H1 (cell line): ENCODE results near the gene RNF145. TPM values are rescaled to one million over a fixed set of nuclear protein-coding genes. Genes with fewer than 3 reads are reported as not detected.

Source experiments
- CTCF ChIA-PET: fragments of 300-600 bp; sonication (Branson Sonifier 250); formaldehyde crosslinking; loops from one replicate; lab custom pipeline; 2021; ENCODE audit not compliant: partially characterized antibody; lab: Charles Lee
- POLR2A ChIA-PET: fragments of 300-600 bp; sonication (Branson Sonifier 250); formaldehyde crosslinking; loops from one replicate; lab custom pipeline; 2021; ENCODE audit warnings: inconsistent platforms; ENCODE audit not compliant: partially characterized antibody; lab: Charles Lee
- DNase-seq, 2 experiments: peaks; one replicate each; pipeline versions ENCODE4 v3.0.0 to v3.0.0-alpha.2; 2010 to 2022; ENCODE audit warnings: low spot score in 2 of 2, low read depth in 1 of 2, mixed read lengths in 1 of 2
- FAIRE-seq: peaks from 2 replicates; lab custom pipeline; 2011; peaks lifted over from hg19 to GRCh38; lab: Jason Lieb, UNC
- H2AFZ ChIP-seq: 2 replicates; pipeline ENCODE4 v1.8.1; 2012; ENCODE audit warnings: low read length, inconsistent platforms
- H2AK5ac ChIP-seq: 2 replicates; pipeline ENCODE4 v1.6.1; 2013; ENCODE audit warnings: low read depth, low read length
- H2BK120ac ChIP-seq: replicated peaks from 2 replicates; pipeline ENCODE3; 2013; ENCODE audit warnings: low read depth, low read length, inconsistent platforms
- H2BK12ac ChIP-seq: 2 replicates; pipeline ENCODE4 v1.6.1; 2013; ENCODE audit warnings: low read depth, low read length
- H2BK15ac ChIP-seq: 2 replicates; pipeline ENCODE4 v1.6.1; 2013; ENCODE audit warnings: low read length
- H2BK20ac ChIP-seq: 2 replicates; pipeline ENCODE4 v1.6.1; 2013; ENCODE audit warnings: low read length
- H2BK5ac ChIP-seq: 2 replicates; pipeline ENCODE4 v1.6.1; 2013; ENCODE audit warnings: low read depth, low read length
- H3K14ac ChIP-seq: 2 replicates; pipeline ENCODE4 v1.6.1; 2013; ENCODE audit warnings: inconsistent platforms; ENCODE audit not compliant: insufficient read length
- H3K18ac ChIP-seq: 2 replicates; pipeline ENCODE4 v1.6.1; 2013; ENCODE audit warnings: low read length; ENCODE audit errors: extremely low read depth
- H3K23ac ChIP-seq: 2 replicates; pipeline ENCODE4 v1.6.1; 2013; ENCODE audit warnings: inconsistent platforms; ENCODE audit not compliant: insufficient read length
- H3K23me2 ChIP-seq: 2 replicates; pipeline ENCODE4 v1.6.1; 2013; ENCODE audit warnings: low read depth, low read length
- H3K27ac ChIP-seq: 2 replicates; pipeline ENCODE4 v1.6.1; 2011; ENCODE audit warnings: low read depth, low read length, inconsistent platforms
- H3K27me3 ChIP-seq, 4 experiments: replicated peaks in 1 of 4; 1 replicate in 1 of 4; 2 replicates in 3 of 4; pipeline versions ENCODE4 v1.6.1 to v1.8.1; 2011 to 2013; ENCODE audit warnings: low read length in 3 of 4, mild to moderate bottlenecking in 3 of 4, inconsistent platforms in 2 of 4, mixed read lengths in 2 of 4, moderate library complexity in 1 of 4; ENCODE audit not compliant: control insufficient read depth in 3 of 4, insufficient read depth in 3 of 4; ENCODE audit errors: extremely low read depth in 1 of 4
- H3K36me3 ChIP-seq, 4 experiments: 2 replicates each; pipeline versions ENCODE4 v1.6.1 to v1.8.1; 2011 to 2013; ENCODE audit warnings: mild to moderate bottlenecking in 4 of 4, low read length in 3 of 4, moderate library complexity in 2 of 4, control low read depth in 1 of 4, inconsistent platforms in 1 of 4; ENCODE audit not compliant: insufficient read depth in 4 of 4, control insufficient read depth in 2 of 4
- H3K4ac ChIP-seq: replicated peaks from 2 replicates; pipeline ENCODE3; 2013; ENCODE audit warnings: low read length, low read depth, mixed read lengths, inconsistent platforms; ENCODE audit not compliant: insufficient read length
- H3K4me1 ChIP-seq, 4 experiments: replicated peaks in 1 of 4; 1 replicate in 1 of 4; 2 replicates in 3 of 4; pipeline versions ENCODE4 v1.6.1 to v1.8.1; 2011 to 2013; ENCODE audit warnings: low read length in 3 of 4, inconsistent platforms in 2 of 4, mixed read lengths in 1 of 4; ENCODE audit not compliant: insufficient read depth in 4 of 4, control insufficient read depth in 3 of 4
- H3K4me2 ChIP-seq, 2 experiments: 2 replicates each; pipeline versions ENCODE4 v1.6.1 to v1.8.1; 2011 to 2013; ENCODE audit warnings: low read depth in 2 of 2, low read length in 2 of 2, control low read depth in 1 of 2, inconsistent platforms in 1 of 2, mild to moderate bottlenecking in 1 of 2; ENCODE audit not compliant: insufficient read depth in 1 of 2
- H3K4me3 ChIP-seq, 4 experiments: fragments of 200-600, 300-600 bp in 1 of 4; sonication (generic), shearing (Covaris generic), sonication (Bioruptor Twin) in 1 of 4; 2 replicates each; pipeline versions ENCODE4 v1.5.1 to v1.8.1; 2011 to 2016; ENCODE audit warnings: low read length in 4 of 4, low read depth in 3 of 4, control low read depth in 2 of 4, inconsistent platforms in 2 of 4, mild to moderate bottlenecking in 2 of 4, mixed read lengths in 1 of 4, moderate library complexity in 1 of 4; ENCODE audit not compliant: insufficient read depth in 2 of 4; ENCODE audit errors: extremely low read depth in 1 of 4
- H3K56ac ChIP-seq: replicated peaks from 2 replicates; pipeline ENCODE3; 2013; ENCODE audit warnings: low read depth, mild to moderate bottlenecking, mixed read lengths, low read length, inconsistent platforms; ENCODE audit not compliant: insufficient read length
- H3K79me1 ChIP-seq: 2 replicates; pipeline ENCODE4 v1.6.1; 2013; ENCODE audit warnings: low read depth, low read length, control low read depth
- H3K79me2 ChIP-seq, 2 experiments: 2 replicates each; pipeline versions ENCODE4 v1.6.1 to v1.8.1; 2012 to 2013; ENCODE audit warnings: low read length in 2 of 2, mild to moderate bottlenecking in 2 of 2, inconsistent platforms in 1 of 2; ENCODE audit not compliant: insufficient read depth in 2 of 2, control insufficient read depth in 1 of 2
- H3K9ac ChIP-seq, 4 experiments: replicated peaks in 1 of 4; 1 replicate in 1 of 4; 2 replicates in 3 of 4; pipeline versions ENCODE4 v1.6.1 to v1.8.1; 2011 to 2013; ENCODE audit warnings: low read depth in 3 of 4, low read length in 3 of 4, control low read depth in 2 of 4, mild to moderate bottlenecking in 2 of 4, moderate library complexity in 2 of 4, inconsistent platforms in 1 of 4; ENCODE audit errors: extremely low read depth in 1 of 4
- H3K9me3 ChIP-seq, 2 experiments: 2 replicates each; pipeline versions ENCODE4 v1.6.1 to v1.8.1; 2012 to 2013; ENCODE audit warnings: mild to moderate bottlenecking in 2 of 2, moderate library complexity in 2 of 2, control low read depth in 1 of 2, inconsistent platforms in 1 of 2, low read depth in 1 of 2, low read length in 1 of 2, mixed read lengths in 1 of 2; ENCODE audit not compliant: insufficient read depth in 2 of 2
- H4K20me1 ChIP-seq, 2 experiments: replicated peaks in 1 of 2; 2 replicates each; pipeline versions ENCODE3 to v1.8.1; 2011 to 2013; ENCODE audit warnings: inconsistent platforms in 2 of 2, low read length in 2 of 2, mild to moderate bottlenecking in 1 of 2; ENCODE audit not compliant: insufficient read depth in 2 of 2, control insufficient read depth in 1 of 2
- H4K5ac ChIP-seq: 2 replicates; pipeline ENCODE4 v1.6.1; 2013; ENCODE audit warnings: low read length, low read depth, mixed read lengths, inconsistent platforms; ENCODE audit not compliant: insufficient read length
- H4K8ac ChIP-seq: 2 replicates; pipeline ENCODE4 v1.8.0; 2013; ENCODE audit warnings: mild to moderate bottlenecking, moderate library complexity, low read length, inconsistent platforms; ENCODE audit not compliant: insufficient read depth; ENCODE audit errors: extremely low read depth
- H4K91ac ChIP-seq: replicated peaks from 2 replicates; pipeline ENCODE3; 2013; ENCODE audit warnings: low read length, mixed read lengths, inconsistent platforms; ENCODE audit not compliant: insufficient read length
- CBX5 ChIP-seq: fragments of 300-800, 300-1000 bp; sonication (generic); IDR thresholded peaks from 2 replicates; pipeline ENCODE4 v1.7.1; 2016; ENCODE audit warnings: antibody characterized with exemption, low read length, low read depth
- CHD1 ChIP-seq: IDR thresholded peaks from 2 replicates; pipeline ENCODE4 v1.6.1; 2012; ENCODE audit warnings: low read depth, low read length, improper control_type of control experiment
- JUND ChIP-seq: IDR thresholded peaks from 2 replicates; pipeline ENCODE4 v1.6.1; 2011; ENCODE audit warnings: mild to moderate bottlenecking, improper control_type of control experiment, low read length
- KDM1A ChIP-seq: fragments of 200-600, 300-600 bp; sonication (generic); IDR thresholded peaks from 2 replicates; pipeline ENCODE4 v1.7.1; 2016; ENCODE audit warnings: mild to moderate bottlenecking, low read length, borderline replicate concordance
- RAD21 ChIP-seq, 2 experiments: IDR thresholded peaks in 1 of 2; conservative IDR thresholded peaks in 1 of 2; 2 replicates each; pipeline ENCODE4 v1.6.1; 2011; ENCODE audit warnings: low read depth in 2 of 2, low read length in 2 of 2, improper control_type of control experiment in 1 of 2, inconsistent platforms in 1 of 2, mild to moderate bottlenecking in 1 of 2, moderate library complexity in 1 of 2
- RBBP5 ChIP-seq: IDR thresholded peaks from 2 replicates; pipeline ENCODE4 v1.7.1; 2012; ENCODE audit warnings: low read depth, mild to moderate bottlenecking, inconsistent platforms, low read length, moderate library complexity, borderline replicate concordance
- SIN3A ChIP-seq, 2 experiments: IDR thresholded peaks in 1 of 2; conservative IDR thresholded peaks in 1 of 2; 2 replicates each; pipeline ENCODE4 v1.6.1; 2011 to 2012; ENCODE audit warnings: low read length in 2 of 2, improper control_type of control experiment in 1 of 2, low read depth in 1 of 2, mild to moderate bottlenecking in 1 of 2
- TBP ChIP-seq: IDR thresholded peaks from 2 replicates; pipeline ENCODE4 v1.6.1; 2011; ENCODE audit warnings: low read depth, low read length, improper control_type of control experiment
- WGBS, 2 experiments: shearing (Covaris generic) in 1 of 2; methylation state at CpG; one replicate each; pipeline versions ENCODE4 v1.1.6 to v1.1.7; 2013 to 2015; ENCODE audit warnings: low lambda C conversion rate in 2 of 2, mixed read lengths in 2 of 2, inconsistent platforms in 1 of 2, low coverage in 1 of 2, missing lambda C conversion rate in 1 of 2; ENCODE audit not compliant: insufficient replicate concordance in 2 of 2, insufficient coverage in 1 of 2, insufficient read length in 1 of 2; ENCODE audit errors: extremely low coverage in 1 of 2, missing lambda C conversion rate in 1 of 2; 5-methylcytosine and 5-hydroxymethylcytosine counted together
- polyA plus RNA-seq, 7 experiments: library from polyadenylated mRNA; depleted of rRNA in 3 of 7; stranded (reverse) in 5 of 7; unstranded in 2 of 7; fragments of >200 nt in 5 of 7; fragments of 200-250 nt in 2 of 7; gene quantifications; 1 replicate in 5 of 7; 2 replicates in 1 of 7; 4 replicates in 1 of 7; pipeline versions ENCODE4 v1.2.1 to v1.2.3, GENCODE V29; 2011 to 2013; ENCODE audit warnings: missing spikeins in 2 of 7, mixed read lengths in 2 of 7
- total RNA-seq: library from RNA; stranded (reverse); fragmentation: NEBNext Ultra II Directional; extraction: Animal tissue kit (Norgen Biotek cat#: 25700); gene quantifications from 2 replicates; pipeline ENCODE4 v1.2.1, GENCODE V29; 2021
- TF ChIP-seq, protein P1 (sequence below), 3 experiments: IDR thresholded peaks; 1 replicate in 2 of 3; 2 replicates in 1 of 3; pipeline versions ENCODE4 v1.5.1 to v1.6.1; 2011; ENCODE audit warnings: low read length in 3 of 3, mild to moderate bottlenecking in 3 of 3, inconsistent platforms in 2 of 3, low read depth in 1 of 3, moderate library complexity in 1 of 3; ENCODE audit not compliant: insufficient read depth in 1 of 3; ENCODE audit errors: control extremely low read depth in 1 of 3

Gene RNF145
- total and polyA plus RNA-seq, 2 of the 8 experiments (the other 6 are each of a cell fraction or from before 2014, with no cell fraction given): 34.2 to 72.5 TPM

DNA sequence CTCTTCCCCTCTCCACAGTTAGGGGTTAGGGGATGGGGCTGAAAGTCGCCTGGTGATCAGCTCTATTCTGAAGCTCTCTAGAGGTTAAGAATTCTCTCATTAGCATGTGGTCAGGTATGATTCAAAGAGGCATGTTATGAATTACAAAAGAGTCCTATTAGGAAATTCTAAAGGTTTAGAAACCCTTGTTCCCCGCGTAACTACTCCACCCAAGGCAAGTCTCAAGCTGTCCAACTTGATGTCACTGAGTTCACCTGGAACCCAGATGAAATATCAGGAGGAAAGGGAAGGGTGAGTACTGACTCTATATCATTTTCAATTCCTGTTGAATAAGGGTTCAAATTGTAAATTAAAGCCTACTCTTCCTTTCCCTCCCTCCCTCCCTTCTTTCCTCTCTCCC is 18.1 kb upstream of the RNF145 start:
- H3K18ac ChIP-seq: no peak overlapping the region
- no peaks in the 10 kb centered on the region for H3K23me2 ChIP-seq
- H4K91ac ChIP-seq: no peak overlapping the region
- no peak for DNase-seq
- no peaks in the 10 kb centered on the region for H3K79me2 ChIP-seq
- H3K9me3 ChIP-seq: no peaks in the 10 kb centered on the region
- no peak overlapping the region for H2BK15ac ChIP-seq
- H4K20me1 ChIP-seq: peaks cover 0 to 4% of the 10 kb centered on the region in 2 experiments
- no peak overlapping the region for H2BK20ac ChIP-seq
- no peak overlapping the region for H3K23ac ChIP-seq
- H2AK5ac ChIP-seq: no peak overlapping the region
- H2BK5ac ChIP-seq: no peak overlapping the region
- no peak overlapping the region for H4K5ac ChIP-seq
- POLR2A ChIA-PET: no interaction called here
- H2BK12ac ChIP-seq: no peak overlapping the region
- H3K36me3 ChIP-seq: no peaks in the 10 kb centered on the region
- H3K14ac ChIP-seq: no peak overlapping the region
- H2BK120ac ChIP-seq: no peak overlapping the region
- H3K27me3 ChIP-seq: peaks cover 25 to 61% (median 49%) of the 10 kb centered on the region in 4 experiments
- TF ChIP-seq CHD1 (no peak), SIN3A (conservative IDR thresholded peaks at IDR 0.05 in 1 of 2, IDR thresholded peaks at IDR 0.05 in 1 of 2; ENCODE audit: low read depth in 1 of 2, low read length in 2 of 2) (no peak), RBBP5 (no peak), CBX5 (no peak), JUND (no peak), RAD21 (IDR thresholded peaks at IDR 0.05 in 1 of 2, conservative IDR thresholded peaks at IDR 0.05 in 1 of 2; ENCODE audit: low read depth in 2 of 2, low read length in 2 of 2) (no peak), TBP (no peak), KDM1A (no peak)
- TF ChIP-seq, protein P1, sequence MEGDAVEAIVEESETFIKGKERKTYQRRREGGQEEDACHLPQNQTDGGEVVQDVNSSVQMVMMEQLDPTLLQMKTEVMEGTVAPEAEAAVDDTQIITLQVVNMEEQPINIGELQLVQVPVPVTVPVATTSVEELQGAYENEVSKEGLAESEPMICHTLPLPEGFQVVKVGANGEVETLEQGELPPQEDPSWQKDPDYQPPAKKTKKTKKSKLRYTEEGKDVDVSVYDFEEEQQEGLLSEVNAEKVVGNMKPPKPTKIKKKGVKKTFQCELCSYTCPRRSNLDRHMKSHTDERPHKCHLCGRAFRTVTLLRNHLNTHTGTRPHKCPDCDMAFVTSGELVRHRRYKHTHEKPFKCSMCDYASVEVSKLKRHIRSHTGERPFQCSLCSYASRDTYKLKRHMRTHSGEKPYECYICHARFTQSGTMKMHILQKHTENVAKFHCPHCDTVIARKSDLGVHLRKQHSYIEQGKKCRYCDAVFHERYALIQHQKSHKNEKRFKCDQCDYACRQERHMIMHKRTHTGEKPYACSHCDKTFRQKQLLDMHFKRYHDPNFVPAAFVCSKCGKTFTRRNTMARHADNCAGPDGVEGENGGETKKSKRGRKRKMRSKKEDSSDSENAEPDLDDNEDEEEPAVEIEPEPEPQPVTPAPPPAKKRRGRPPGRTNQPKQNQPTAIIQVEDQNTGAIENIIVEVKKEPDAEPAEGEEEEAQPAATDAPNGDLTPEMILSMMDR (IDR thresholded peaks at IDR 0.05; ENCODE audit: control extremely low read depth in 1 of 3, insufficient read depth in 1 of 3, low read depth in 1 of 3, low read length in 3 of 3): no peak
- H3K4me2 ChIP-seq: no peak overlapping the region
- H2AFZ ChIP-seq: no peak overlapping the region
- FAIRE-seq: no peak
- H3K56ac ChIP-seq: no peak overlapping the region
- no peak overlapping the region for H3K4ac ChIP-seq
- no peak overlapping the region for H3K27ac ChIP-seq
- H3K4me1 ChIP-seq: peaks cover 0 to 2% (median 0%) of the 10 kb centered on the region in 4 experiments; a peak in 1 of 7 replicates
- H4K8ac ChIP-seq: no peak overlapping the region
- no peaks in the 10 kb centered on the region for H3K79me1 ChIP-seq
- 67% methylated on average over 3 of the region's 3 CpGs; no CpG with 5 or more reads in 1 of the 2 experiments for WGBS, 2 experiments
- H3K9ac ChIP-seq: no peak overlapping the region
- no peak overlapping the region for H3K4me3 ChIP-seq
- CTCF ChIA-PET: interaction anchor here (0.6 kb wide), 1 partner anchor 24 kb away, joined by 3 read pairs; no protein-coding TSS in a partner anchor
